HG03432 (cell line): ENCODE measurements around the gene ARHGAP21.
A peak's percentile ranks its signal among the peaks of the same experiment; 100 is the strongest.

ENCODE experiments used
- ATAC-seq: cut with Tn5 transposase; IDR thresholded peaks from one replicate; pipeline ENCODE4 v1.9.1; 2021; ENCODE audit warnings: mild to moderate bottlenecking, moderate library complexity; ENCODE audit not compliant: unreplicated experiment

The ARHGAP21 gene

DNA sequence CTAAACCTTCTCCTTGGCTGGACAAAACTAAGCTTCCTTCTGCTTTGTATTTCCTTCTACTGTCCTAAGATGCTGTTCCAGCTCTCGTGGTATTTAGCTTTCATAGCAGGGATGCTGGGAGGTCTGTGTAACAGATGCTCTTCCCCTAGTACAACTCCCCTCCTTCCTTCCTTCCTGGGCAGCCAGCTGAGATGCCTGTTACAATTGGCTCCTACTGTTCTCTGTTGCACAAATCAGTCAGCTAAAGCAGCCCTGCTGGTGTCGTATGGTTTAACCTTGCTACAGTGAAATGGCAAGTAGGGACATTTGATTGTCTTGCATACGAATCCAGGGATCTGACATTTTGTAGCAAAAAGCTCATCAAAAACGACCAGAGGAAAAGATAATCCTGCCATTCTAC, 143.8 kb downstream of the ARHGAP21 start:
- no peak for ATAC-seq

DNA sequence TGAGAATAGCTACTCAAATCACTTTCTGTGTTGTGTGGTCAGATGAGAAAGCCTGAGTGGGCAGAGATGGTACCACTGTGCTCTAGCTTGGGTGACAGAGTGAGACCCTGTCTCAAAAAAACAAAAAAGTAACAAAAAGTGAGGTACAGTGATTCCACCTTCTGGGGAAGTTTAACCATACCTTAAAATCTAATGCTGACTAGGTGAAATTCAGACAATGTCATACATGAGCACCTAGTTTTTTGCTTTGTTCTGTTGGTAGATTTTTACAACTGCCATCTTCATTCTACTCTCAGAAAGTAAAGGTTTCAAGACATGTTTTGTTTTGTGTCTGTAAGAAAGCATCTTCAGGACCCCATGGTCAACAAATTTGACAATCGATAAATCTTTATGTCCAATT, 144.2 kb downstream of the ARHGAP21 start:
- no peak for ATAC-seq

DNA sequence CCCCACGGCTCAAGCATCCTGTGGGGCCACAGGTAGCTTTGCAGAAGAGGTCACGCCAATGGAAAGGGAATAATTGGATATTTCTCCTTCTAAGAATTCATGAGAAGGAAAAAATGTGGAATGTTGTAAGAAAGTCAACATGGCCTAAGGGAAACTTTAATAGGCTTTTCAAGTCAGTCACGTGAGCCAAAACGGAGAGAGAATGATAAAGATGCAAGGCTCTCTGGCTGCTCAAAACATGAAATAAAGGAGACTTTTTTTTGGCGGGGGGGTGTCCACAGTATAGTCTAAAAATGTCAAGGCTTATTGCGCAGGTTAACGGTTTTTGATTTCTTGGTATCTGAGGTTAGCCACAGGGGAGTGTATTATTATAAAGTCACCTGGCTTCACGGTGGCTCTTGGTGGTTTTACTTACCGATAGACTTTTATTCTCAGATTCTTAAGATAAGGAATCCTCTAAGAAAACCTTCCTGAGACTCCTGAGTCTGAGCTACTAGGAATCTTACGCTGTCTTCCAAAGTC, 148.1 kb downstream of the ARHGAP21 start:
- no peak for ATAC-seq

DNA sequence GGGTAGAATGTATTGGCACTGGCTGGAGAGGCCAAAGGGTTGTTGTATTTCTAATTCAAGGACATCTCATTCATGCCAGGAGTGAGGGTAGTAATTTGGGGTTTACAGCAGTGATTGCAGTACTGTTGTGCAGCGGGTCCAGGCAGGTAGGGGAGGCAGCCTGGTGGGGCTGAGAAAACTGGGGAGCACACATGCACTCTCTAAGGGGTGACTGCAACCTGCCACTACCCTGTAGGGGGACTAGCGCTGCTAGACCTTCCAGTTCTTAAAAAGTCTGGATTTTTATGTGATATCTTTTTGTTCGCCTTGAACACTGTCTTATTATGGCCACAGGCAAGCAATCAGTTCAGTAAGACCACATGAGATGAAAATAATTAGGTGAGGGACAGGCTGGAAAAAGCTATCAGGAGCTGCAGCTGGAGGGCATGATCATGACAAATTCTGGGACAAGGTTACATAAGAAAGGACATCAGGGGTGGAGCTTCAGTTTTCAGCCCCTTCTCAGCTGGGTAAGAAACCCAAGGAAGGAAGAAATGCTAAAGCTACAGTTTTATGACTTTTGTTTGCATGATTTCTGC, 149.0 kb downstream of the ARHGAP21 start:
- no peak for ATAC-seq

DNA sequence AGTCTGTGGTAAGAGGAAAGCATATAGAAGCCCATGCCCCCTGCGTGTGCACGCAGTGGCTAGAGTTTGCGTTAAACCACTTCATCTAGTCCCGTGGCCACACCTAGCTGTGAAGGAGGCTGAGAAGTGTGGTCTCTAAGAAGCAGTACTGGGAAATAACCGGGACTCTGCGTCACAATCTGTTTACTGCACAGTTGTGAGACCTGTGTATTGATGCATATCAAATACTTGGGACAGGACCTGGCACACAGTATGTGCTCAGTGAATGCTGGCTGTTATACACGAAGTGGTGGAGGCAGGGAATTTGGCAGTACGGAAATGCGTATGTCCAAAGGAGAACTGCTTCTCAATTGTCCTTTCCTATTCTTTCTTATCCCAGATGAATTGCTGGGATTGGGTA, 149.5 kb downstream of the ARHGAP21 start:
- no peak for ATAC-seq

DNA sequence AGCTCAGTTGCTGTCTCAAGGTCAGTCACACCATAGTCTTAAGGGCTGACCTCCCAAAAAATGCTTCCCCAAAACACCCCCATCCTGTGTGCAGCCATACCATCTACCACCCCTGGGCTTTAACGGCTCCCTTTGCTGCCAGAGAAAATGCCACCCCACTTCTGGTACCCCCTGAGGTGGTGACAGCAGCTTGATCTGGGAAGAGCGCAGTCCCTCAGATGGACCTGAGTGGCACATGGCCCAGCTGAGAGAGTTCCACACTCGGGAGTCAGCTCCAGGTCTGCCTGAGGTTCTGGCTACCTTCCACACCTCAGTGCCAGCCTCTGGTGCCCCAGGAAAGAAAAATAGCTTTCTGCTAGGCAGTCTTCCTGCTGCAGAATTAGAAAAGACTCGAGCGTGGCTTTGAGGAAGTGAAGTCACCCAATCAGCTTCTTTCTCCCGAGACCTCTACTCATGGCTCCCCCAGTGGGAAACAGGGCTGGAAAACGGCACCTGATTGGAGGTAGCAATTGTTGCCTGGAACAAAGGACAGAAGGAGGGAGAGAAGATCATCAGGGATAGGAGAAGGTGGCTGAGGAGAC, 151.7 kb downstream of the ARHGAP21 start:
- no peak for ATAC-seq

DNA sequence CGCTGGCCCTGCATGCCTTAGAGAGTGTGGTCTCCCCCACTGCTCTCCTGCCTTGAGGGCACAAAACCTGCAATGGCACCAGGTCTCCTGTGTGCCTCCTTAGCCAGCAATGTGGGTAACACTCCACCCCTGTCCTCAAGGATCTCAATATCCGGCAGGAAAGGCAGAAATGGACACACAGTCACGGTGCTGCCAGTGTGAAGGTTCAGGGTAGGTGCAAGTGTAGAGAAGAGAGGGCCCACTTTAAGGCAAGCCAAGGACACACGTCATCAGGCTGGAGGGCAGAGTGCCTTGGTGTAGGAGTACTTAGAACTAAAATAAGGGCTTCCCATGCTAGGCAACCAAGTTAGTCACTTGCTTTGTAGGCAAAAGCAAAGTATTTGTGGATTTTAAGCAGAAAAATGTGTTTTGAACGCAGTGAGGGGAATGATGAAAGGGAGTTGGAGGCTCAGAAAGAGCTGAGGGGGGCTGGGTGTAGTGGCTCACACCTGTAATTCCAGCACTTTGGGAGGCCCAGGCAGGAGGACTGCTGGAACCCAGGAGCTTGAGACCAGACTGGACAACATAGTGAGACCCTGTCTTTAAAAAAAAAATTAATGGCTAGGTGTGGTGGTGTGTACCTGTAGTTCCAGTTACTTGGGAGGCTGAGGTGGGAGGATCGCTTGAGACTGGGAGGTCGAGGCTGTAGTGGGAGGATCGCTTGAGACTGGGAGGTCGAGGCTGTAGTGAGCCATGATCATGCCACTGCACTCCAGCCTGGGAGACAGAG, 152.8 kb downstream of the ARHGAP21 start:
- no peak for ATAC-seq

DNA sequence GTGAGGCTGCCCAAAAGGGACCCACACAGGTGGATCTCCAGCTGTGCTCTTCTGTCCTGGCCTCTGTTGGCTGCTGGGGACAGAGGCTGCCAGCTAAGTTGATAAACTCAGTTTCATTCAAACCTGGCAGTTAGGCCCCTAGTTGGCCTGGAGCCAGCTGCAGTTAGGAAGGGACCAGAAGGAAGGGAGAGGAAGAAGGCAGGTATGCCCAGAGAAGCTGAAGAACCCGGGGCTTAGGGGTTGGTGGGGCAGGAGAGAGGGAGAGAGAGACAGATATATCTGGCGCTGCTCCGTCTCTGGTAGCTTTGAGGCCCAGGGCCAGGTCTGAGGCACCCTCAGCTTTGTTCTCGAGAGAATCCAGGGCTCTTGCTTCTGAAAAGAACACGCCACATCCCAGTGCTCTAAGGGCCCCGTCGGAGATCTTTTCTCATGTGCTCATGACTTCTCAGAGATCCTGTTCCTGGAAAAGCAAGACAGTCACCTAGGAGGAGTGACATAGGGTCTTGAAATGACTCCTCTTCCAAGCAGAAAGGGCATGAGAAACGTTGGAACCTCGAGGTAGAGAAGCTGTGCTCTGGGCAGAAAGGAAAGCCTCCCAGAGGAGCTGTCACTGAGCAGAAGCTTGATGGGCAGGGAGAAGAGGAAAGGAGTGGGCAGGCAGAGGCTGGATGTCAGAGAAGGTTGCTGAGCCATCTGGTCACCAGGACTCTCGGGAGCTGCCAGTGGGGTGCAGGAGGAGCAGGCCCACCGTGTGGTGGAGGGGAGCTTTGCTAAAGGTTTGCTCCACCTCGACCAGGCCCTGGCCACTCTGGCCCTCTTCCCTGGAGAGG, 153.6 kb downstream of the ARHGAP21 start:
- no peak for ATAC-seq

DNA sequence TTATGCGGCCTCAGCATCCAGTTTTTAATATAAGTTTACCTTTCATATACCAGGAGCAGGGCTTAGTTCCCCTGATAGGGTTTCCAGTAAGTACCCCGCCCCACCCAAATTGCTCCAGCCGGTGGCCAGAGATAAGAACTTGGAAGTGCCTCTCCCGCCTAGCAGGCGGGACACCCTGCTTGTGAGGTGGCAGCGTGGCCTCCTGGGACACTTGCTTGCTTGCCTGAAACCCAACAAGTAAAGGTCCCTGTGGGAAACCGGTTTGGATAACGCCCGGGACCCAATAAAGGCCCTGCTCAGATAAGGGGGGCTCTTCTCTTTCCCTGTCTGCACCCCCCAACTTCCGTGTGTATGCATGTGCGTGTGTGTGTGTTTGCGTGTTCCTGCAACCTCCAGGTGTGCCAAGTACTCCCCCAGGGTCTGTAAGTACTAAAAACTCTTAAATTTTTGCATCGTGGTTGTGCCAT, 154.3 kb downstream of the ARHGAP21 start:
- ATAC-seq = no peak

DNA sequence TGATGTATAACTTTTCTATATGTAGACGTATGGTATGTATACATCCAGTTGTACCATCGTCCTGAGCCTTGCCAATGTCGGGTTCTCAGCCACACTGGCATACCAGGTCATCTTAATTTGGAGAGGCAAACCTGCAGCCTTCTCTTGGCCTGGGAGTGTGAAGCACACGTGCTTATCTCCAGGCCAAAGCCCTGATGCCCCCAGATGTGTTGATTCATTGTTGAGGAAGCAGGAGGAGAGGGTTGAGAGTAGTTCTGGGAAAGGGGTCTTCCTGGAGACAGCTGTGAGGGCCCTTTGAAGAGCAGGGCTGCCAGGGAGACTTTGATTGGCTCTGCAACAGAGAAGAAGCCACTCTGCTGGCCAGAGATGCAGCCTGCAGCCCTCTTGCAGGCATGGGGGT, 155.6 kb downstream of the ARHGAP21 start:
- no peak for ATAC-seq

DNA sequence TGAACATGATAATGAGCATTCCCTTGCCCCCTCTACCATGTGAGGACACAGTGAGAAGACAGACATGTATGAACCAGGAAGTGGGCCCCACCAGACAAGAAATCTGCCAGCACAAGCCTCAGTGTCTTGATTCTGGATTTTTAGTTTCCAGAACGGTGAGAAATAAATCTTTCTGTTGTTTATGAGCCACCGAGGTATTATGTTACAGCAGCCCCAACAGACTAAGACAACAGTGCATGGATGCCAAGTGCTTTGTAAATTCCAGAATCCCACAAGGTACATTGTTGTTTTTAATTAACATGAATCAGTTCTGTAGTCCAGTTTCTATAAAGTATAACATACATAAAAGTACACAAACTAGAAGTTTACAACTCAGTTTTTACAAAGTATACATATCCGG, 162.2 kb downstream of the ARHGAP21 start:
- no peak for ATAC-seq

DNA sequence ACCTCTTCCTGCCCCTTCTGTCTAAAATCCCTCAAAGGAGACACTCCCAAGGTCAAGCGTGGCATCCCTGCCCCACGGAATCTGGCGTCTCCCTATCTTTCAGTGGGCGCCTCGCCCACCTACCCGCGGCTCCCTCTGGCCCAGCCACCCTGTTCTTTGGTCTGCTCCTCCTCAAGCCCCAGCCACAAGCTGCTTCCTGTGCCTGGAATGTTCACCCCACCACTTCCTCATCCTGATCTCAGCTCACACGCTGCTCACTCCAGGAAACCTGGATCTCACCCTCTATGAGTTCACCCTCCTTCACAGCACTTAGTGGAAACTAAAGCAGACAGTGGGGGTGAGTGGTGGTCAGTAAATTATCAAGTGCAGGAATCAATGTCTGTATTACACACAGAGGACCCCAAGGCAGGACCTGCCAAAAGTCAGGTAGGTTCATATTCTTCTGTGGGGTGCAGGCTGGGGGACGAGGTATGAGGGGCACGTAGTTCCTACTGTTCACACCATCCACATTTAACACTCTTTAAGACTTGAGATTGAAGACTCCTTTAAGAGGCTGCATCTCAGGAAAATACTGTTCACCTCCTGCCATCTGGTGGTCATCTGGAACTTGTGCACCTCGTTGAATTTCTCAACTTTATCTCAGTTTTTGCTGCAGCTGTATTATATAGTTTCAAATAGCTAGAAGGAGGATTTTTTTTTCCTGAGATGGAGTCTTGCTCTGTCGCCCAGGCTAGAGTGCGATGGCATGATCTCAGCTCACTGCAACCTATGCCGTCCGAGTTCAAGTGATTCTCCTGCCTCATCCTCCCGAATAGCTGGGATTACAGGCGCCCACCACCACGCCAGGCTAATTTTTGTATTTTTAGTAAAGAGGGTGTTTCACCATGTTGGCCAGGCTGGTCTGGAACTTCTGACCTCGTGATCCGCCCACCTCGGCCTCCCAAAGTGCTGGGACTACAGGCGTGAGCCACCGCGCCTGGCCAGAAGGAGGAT, 166.6 kb downstream of the ARHGAP21 start:
- peak; percentile 64 for ATAC-seq

DNA sequence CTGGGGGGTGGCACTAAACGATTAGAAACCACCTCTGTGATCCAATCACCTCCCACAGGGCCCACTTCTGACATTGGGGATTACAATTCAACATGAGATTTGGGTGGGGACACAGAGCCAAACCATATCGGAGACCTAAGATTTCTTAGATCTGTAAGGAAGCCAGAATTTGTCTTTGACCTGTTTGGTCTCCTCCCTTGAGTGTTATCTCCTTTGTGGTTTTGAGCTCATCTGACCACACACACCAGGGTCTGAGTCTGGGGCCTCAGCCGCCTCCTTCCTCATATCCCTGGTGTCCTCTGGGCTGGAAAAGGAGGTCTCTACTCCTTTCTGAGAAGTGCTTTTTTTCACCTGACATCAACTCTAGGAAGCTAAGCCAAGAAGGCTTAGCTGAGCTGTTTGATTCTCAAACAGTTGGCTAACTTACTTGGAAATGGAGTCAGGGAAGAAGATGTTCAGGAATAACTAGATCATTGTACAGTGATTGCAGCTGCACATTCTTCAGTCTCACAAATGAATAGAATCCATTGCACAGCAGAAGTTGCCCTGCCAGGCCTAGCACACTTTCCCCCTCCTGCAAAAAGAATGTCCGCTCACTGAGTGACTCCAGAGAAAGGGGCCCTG, 167.4 kb downstream of the ARHGAP21 start:
- ATAC-seq = no peak

DNA sequence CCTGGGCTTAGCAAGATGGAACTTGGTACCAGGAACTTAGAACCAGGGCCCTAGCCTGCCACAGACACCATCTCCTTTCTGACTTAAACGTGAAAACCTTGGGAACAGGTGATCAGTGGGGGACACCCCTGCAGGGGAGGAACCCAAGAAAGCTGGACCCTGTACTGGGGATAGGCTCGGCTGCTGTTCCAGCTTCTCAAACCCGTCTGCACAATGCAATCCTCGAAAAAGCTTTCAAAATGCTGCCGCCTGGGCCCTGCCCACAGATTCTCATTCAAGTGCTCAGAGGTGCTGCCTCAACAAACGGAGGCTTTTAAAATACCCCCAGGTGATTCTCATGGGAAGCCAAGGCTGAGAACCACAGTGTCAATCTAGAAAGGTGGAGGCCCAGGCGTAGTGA, 169.7 kb downstream of the ARHGAP21 start:
- ATAC-seq = no peak

DNA sequence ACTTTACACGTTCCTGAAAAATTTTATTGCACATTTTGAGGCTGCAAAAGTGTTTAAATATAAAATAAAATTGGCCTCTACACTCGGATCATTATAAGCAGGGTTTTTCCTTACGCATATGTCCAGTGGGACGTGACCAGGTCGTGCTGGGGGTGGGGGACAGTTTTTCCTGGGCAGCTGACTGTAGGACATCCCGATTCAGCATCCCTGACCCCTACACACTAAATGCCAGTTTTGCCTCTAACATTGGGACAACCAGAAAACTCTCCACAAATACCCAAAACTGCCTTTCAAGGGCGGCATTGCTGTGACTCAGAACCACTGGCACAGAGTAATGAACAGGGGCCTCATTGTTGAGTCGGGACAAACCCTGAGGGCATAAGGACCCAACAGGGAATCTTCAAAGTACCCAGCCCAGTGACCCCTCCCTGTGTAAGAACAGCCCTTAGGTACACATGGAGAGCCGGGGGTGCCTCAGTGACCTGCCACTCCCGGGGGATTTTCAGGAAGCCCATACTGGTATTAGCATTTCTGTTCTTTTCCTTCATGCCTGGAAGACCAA, 170.6 kb downstream of the ARHGAP21 start:
- no peak for ATAC-seq

DNA sequence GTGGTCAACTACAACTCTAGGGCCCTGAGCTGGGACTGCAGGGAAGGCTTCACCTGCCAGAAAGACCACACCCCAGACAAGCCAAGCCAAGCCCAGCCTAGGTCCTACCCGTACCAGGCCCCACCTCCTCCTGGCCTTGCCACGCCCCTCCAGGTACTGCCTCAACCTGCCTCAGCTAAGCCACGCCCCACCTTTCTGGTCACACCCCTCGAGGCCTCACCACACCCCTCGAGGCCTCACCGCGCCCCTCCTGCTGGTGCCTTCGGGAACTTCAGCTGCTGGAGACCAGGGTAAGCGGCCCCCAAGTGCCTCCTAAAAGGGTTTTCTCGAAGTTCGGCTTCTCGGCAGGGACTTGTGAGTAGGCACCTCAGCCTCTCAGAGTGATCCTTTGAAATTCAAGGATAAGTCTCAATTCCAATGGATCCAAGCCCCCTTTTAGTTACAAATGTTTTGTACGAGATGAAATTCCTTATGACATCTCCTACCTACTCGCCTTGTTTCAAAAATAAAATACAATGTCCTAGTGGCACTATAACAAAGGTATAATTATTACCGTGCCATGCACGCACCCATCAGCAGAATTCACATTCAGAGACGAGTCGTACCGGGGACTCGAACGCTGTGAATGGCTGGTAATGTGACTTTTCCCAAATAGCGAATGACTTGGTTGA, 171.2 kb downstream of the ARHGAP21 start:
- peak; percentile 57 for ATAC-seq

DNA sequence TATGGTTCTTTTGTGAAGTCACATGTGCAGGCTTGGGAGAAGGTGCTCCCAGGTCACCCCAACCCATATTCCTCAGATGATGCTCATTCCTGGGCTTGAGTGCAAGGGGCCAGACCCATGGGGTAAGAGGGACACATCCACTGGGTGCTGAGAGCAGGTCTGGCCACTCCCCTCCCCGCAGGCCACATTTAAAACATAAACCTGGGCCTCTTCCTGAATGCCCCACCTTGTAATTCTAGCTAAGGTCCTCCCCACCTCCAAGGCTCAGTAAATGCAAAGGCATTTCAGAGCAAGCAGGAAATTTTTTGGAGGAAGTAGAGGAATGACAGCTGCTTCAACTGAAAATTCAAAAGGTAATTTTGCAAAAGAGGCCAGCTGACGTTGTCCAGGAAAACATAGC, 172.5 kb downstream of the ARHGAP21 start:
- ATAC-seq = no peak

DNA sequence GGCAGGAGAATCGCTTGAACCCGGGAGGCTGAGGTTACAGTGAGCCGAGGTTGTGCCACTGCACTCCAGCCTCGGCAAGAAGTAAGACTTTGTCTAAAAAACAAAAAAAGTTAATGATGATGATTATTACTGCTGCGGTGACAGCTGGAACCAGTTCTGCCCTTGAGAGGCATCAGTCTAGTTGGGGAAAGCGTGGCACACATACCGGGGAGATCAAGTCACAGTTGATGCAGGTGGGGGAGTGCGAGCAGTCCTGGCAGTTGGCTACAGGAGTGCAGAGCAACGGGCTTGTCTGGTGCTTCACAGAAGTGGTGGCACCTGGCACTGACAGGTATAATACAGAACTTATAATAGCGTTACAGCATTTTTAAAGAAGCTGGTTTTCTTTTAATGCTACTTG, 173.0 kb downstream of the ARHGAP21 start:
- no peak for ATAC-seq

DNA sequence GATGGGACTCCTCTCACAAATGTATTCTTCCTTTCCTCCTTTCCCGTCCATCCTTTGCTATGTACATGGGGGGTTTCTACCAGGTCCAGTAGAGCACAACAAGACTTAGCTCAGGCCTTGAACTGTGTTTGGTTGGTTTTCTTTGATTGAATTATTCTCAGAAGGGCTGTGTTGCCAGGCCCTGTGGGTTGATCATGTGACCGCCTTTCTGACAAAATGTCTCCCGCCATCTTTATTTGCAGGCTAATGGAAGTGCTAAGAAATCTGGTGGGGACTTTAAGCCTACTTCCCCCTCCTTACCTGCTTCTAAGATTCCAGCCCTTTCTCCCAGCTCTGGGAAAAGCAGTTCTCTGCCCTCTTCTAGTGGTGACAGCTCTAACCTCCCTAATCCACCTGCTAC, 178.1 kb downstream of the ARHGAP21 start:
- ATAC-seq = no peak
